SK-N-SH (cell line): ENCODE results near the gene NACAD. TPM values are rescaled to one million over a fixed set of nuclear protein-coding genes. Genes with fewer than 3 reads are reported as not detected.

Source experiments
- CTCF ChIA-PET: fragments of 300-600, 350-600 bp; formaldehyde crosslinking; extraction: SDS; loops from one replicate; lab custom pipeline; 2021; lab: Yijun Ruan, JAX
- POLR2A ChIA-PET: fragments of 350-600 bp; sonication (Branson Sonifier 250); formaldehyde crosslinking; extraction: SDS; loops from one replicate; lab custom pipeline; 2020; ENCODE audit warnings: antibody characterized with exemption, inconsistent platforms; lab: Yijun Ruan, JAX
- DNase-seq: peaks from one replicate; pipeline ENCODE4 v3.0.0; 2012
- H2AFZ ChIP-seq: fragments of 200-600 bp; sonication (generic); 2 replicates; pipeline ENCODE4 v1.8.1; 2016; ENCODE audit warnings: antibody characterized with exemption, mild to moderate bottlenecking, low read depth
- H3F3A ChIP-seq: fragments of 200-600 bp; sonication (generic); replicated peaks from 2 replicates; pipeline ENCODE3; 2016; ENCODE audit warnings: antibody characterized with exemption, mild to moderate bottlenecking; ENCODE audit not compliant: insufficient read depth
- H3K27ac ChIP-seq, 2 experiments: fragments of 200-500 bp in 1 of 2; fragments of 200-600 bp in 1 of 2; sonication (Bioruptor generic) in 1 of 2; sonication (generic), shearing (Covaris generic) in 1 of 2; 2 replicates each; pipeline versions ENCODE4 v1.5.1 to v1.6.1; 2014 to 2016; ENCODE audit warnings: low read depth in 2 of 2, inconsistent platforms in 1 of 2, low read length in 1 of 2, mild to moderate bottlenecking in 1 of 2, mixed read lengths in 1 of 2
- H3K27me3 ChIP-seq: fragments of 200-600 bp; sonication (generic), shearing (Covaris generic); 2 replicates; pipeline ENCODE4 v1.6.1; 2016; ENCODE audit warnings: mixed run types; ENCODE audit not compliant: insufficient read depth
- H3K36me3 ChIP-seq, 2 experiments: fragments of 200-500 bp in 1 of 2; fragments of 200-600 bp in 1 of 2; sonication (Bioruptor generic) in 1 of 2; sonication (generic) in 1 of 2; replicated peaks in 1 of 2; 2 replicates each; pipeline versions ENCODE3 to v1.5.1; 2014 to 2016; ENCODE audit warnings: low read length in 1 of 2, mild to moderate bottlenecking in 1 of 2; ENCODE audit not compliant: insufficient read depth in 2 of 2, control insufficient read depth in 1 of 2
- H3K4me1 ChIP-seq, 2 experiments: fragments of 200-500 bp in 1 of 2; fragments of 200-600 bp in 1 of 2; sonication (Bioruptor generic) in 1 of 2; sonication (generic), shearing (Covaris generic) in 1 of 2; 2 replicates each; pipeline versions ENCODE4 v1.5.1 to v1.6.1; 2014 to 2016; ENCODE audit warnings: low read depth in 1 of 2, low read length in 1 of 2, mixed run types in 1 of 2; ENCODE audit not compliant: insufficient read depth in 2 of 2, control insufficient read depth in 1 of 2
- H3K4me2 ChIP-seq: fragments of 200-600 bp; sonication (generic), shearing (Covaris generic); 2 replicates; pipeline ENCODE4 v1.6.1; 2017; ENCODE audit warnings: mixed run types
- H3K4me3 ChIP-seq, 2 experiments: fragments of 200-500 bp in 1 of 2; fragments of 200-600 bp in 1 of 2; sonication (Bioruptor generic) in 1 of 2; sonication (generic), shearing (Covaris generic) in 1 of 2; 2 replicates each; pipeline versions ENCODE4 v1.5.1 to v1.8.1; 2014 to 2016; ENCODE audit warnings: low read depth in 2 of 2, inconsistent platforms in 1 of 2, low read length in 1 of 2, mild to moderate bottlenecking in 1 of 2, mixed read lengths in 1 of 2, moderate library complexity in 1 of 2
- H3K79me2 ChIP-seq: fragments of 200-600 bp; sonication (generic); 2 replicates; pipeline ENCODE4 v1.8.1; 2017; ENCODE audit warnings: mild to moderate bottlenecking; ENCODE audit not compliant: insufficient read depth
- H3K9ac ChIP-seq: fragments of 200-600 bp; sonication (generic); 2 replicates; pipeline ENCODE4 v1.6.1; 2017; ENCODE audit warnings: mixed run types
- H3K9me2 ChIP-seq: fragments of 200-600 bp; sonication (generic); 2 replicates; pipeline ENCODE4 v1.6.1; 2017; ENCODE audit warnings: mixed run types
- H3K9me3 ChIP-seq: fragments of 200-600 bp; sonication (generic); 2 replicates; pipeline ENCODE4 v1.6.1; 2017; ENCODE audit warnings: mixed run types, mild to moderate bottlenecking, moderate library complexity
- H4K20me1 ChIP-seq: fragments of 200-600 bp; sonication (generic); 2 replicates; pipeline ENCODE4 v1.6.1; 2017; ENCODE audit warnings: mild to moderate bottlenecking, mixed run types; ENCODE audit not compliant: insufficient read depth
- CHD2 ChIP-seq: fragments of 150-350 bp; IDR thresholded peaks from 2 replicates; pipeline ENCODE4 v1.6.1; 2018; ENCODE audit warnings: low read length; ENCODE audit not compliant: partially characterized antibody
- ELF1 ChIP-seq: IDR thresholded peaks from 2 replicates; pipeline ENCODE4 v1.4.0; 2012
- FOSL2 ChIP-seq: IDR thresholded peaks from 2 replicates; pipeline ENCODE4 v1.4.0; 2012; ENCODE audit warnings: low read depth, mild to moderate bottlenecking, moderate library complexity, borderline replicate concordance
- FOXJ3 ChIP-seq: sonication (generic); formaldehyde crosslinking; IDR thresholded peaks from 2 replicates; pipeline ENCODE4 v1.5.1; 2020; ENCODE audit warnings: mild to moderate bottlenecking, missing genetic modification reagents
- JUND ChIP-seq: IDR thresholded peaks from 2 replicates; pipeline ENCODE4 v1.4.0; 2012
- MAX ChIP-seq: IDR thresholded peaks from 2 replicates; pipeline ENCODE4 v1.4.0; 2012; ENCODE audit warnings: low read depth
- MEF2A ChIP-seq: IDR thresholded peaks from 2 replicates; pipeline ENCODE4 v1.4.0; 2012; ENCODE audit warnings: low read depth, borderline replicate concordance
- MXI1 ChIP-seq: IDR thresholded peaks from 2 replicates; pipeline ENCODE4 v1.6.1; 2012; ENCODE audit warnings: mild to moderate bottlenecking, low read depth, low read length, improper control_type of control experiment
- NFIC ChIP-seq: IDR thresholded peaks from 2 replicates; pipeline ENCODE4 v1.4.0; 2012; ENCODE audit warnings: borderline replicate concordance
- PBX3 ChIP-seq: IDR thresholded peaks from 2 replicates; pipeline ENCODE4; 2012
- RCOR1 ChIP-seq: fragments of 150-350 bp; IDR thresholded peaks from 2 replicates; pipeline ENCODE4 v1.6.1; 2017; ENCODE audit warnings: antibody characterized with exemption, low read length
- REST ChIP-seq: IDR thresholded peaks from 2 replicates; pipeline ENCODE4 v1.6.1; 2012; ENCODE audit warnings: mild to moderate bottlenecking, low read depth, low read length, moderate library complexity
- RFX5 ChIP-seq: IDR thresholded peaks from 2 replicates; pipeline ENCODE4 v1.6.1; 2012; ENCODE audit warnings: mild to moderate bottlenecking, improper control_type of control experiment, low read length
- RXRA ChIP-seq: IDR thresholded peaks from 2 replicates; pipeline ENCODE4 v1.4.0; 2012; ENCODE audit warnings: low read depth, mild to moderate bottlenecking, borderline replicate concordance
- SMC3 ChIP-seq: IDR thresholded peaks from 2 replicates; pipeline ENCODE4 v1.6.1; 2012; ENCODE audit warnings: low read depth, low read length, improper control_type of control experiment
- TEAD4 ChIP-seq: IDR thresholded peaks from 2 replicates; pipeline ENCODE4 v1.4.0; 2012; ENCODE audit warnings: mild to moderate bottlenecking, borderline replicate concordance; ENCODE audit not compliant: insufficient read depth
- USF1 ChIP-seq: IDR thresholded peaks from 2 replicates; pipeline ENCODE4 v1.4.0; 2012; ENCODE audit warnings: low read depth, borderline replicate concordance
- USF2 ChIP-seq: fragments of 150-350 bp; IDR thresholded peaks from 2 replicates; pipeline ENCODE4 v1.6.1; 2017; ENCODE audit warnings: antibody characterized with exemption, low read length, low read depth, borderline replicate concordance
- YY1 ChIP-seq: IDR thresholded peaks from 2 replicates; pipeline ENCODE4 v1.4.0; 2012; ENCODE audit warnings: low read depth, mild to moderate bottlenecking
- WGBS: methylation state at CpG from one replicate; pipeline ENCODE4 v1.1.6; 2017; ENCODE audit warnings: low lambda C conversion rate; 5-methylcytosine and 5-hydroxymethylcytosine counted together
- polyA plus RNA-seq, 3 experiments: library from polyadenylated mRNA; depleted of rRNA; stranded (reverse); fragments of >200 nt; gene quantifications; 2 replicates each; pipeline ENCODE4 v1.2.3, GENCODE V29; 2012

The NACAD gene
- polyA plus RNA-seq, 1 of the 3 experiments (the other 2 are of a cell fraction): 2.8 TPM

- H3K4me1 ChIP-seq: peaks cover 0 to 2% of the 10 kb centered on the region in 2 experiments; a peak in 1 of 4 replicates
- DNase-seq: no peak
- no peak overlapping the region for H2AFZ ChIP-seq
- TF ChIP-seq FOSL2 (no peak), REST (no peak), RFX5 (no peak), CHD2 (no peak), MXI1 (no peak), ELF1 (no peak), FOXJ3 (no peak)
- H3K27me3 ChIP-seq: no peaks in the 10 kb centered on the region
- no peaks in the 10 kb centered on the region for H3K9me3 ChIP-seq
- WGBS: 99% methylated on average over 5 of the region's 5 CpGs
- H3K4me3 ChIP-seq: no peak overlapping the region
- POLR2A ChIA-PET: no interaction called here
- H3F3A ChIP-seq: peaks cover 7% of the 10 kb centered on the region
- H3K36me3 ChIP-seq: peaks cover 8 to 29% of the 10 kb centered on the region in 2 experiments
- H4K20me1 ChIP-seq: no peaks in the 10 kb centered on the region
- CTCF ChIA-PET: interaction anchor here (1.7 kb wide), 1 partner anchor 16 kb away, joined by 5 read pairs; no protein-coding TSS in a partner anchor
- H3K79me2 ChIP-seq: peaks cover 36% of the 10 kb centered on the region
- H3K9ac ChIP-seq: no peak overlapping the region
- no peak overlapping the region for H3K4me2 ChIP-seq
- no peak overlapping the region for H3K27ac ChIP-seq
- no peaks in the 10 kb centered on the region for H3K9me2 ChIP-seq
Observed at GRCh38 chr7:45053941-45054340, 34.8 kb downstream of the NACAD start.

GRCh38 chr7:45053401-45053800 is 35.4 kb downstream of the NACAD start:
- Histone ChIP-seq H4K20me1 (no peaks in the 10 kb centered on the region), H3K9ac (no peak overlapping the region), H3K9me3 (no peaks in the 10 kb centered on the region), H3K9me2 (no peaks in the 10 kb centered on the region), H3K4me2 (no peak overlapping the region), H3K4me1 (peaks cover 0 to 2% of the 10 kb centered on the region in 2 experiments; a peak in 1 of 4 replicates), H3K27ac (no peak overlapping the region), H3K27me3 (no peaks in the 10 kb centered on the region), H3F3A (peaks cover 10% of the 10 kb centered on the region), H3K36me3 (peaks cover 13 to 29% of the 10 kb centered on the region in 2 experiments), H3K4me3 (no peak overlapping the region), H3K79me2 (peaks cover 31% of the 10 kb centered on the region; the same call in 1 of the 2 replicates), H2AFZ (no peak overlapping the region)
- DNase-seq: no peak
- ChIA-PET CTCF (interaction anchor here (1.1 to 2.6 kb wide), 2 partner anchors 17 to 19 kb away, joined by 3 to 9 read pairs; no protein-coding TSS in a partner anchor), POLR2A (no interaction called here)
- WGBS: 98% methylated on average over 6 of the region's 6 CpGs
- TF ChIP-seq NFIC (no peak), YY1 (no peak), PBX3 (no peak), MAX (no peak), TEAD4 (no peak), JUND (no peak), USF1 (no peak), SMC3 (no peak), USF2 (no peak), RCOR1 (no peak), RXRA (no peak), MEF2A (no peak), FOSL2 (no peak)
